Subcutaneous adipose tissue (tissue), 4 donors: ENCODE results near the gene PSMB10. TPM values are rescaled to one million over a fixed set of nuclear protein-coding genes. Genes with fewer than 3 reads are reported as not detected.

Source experiments
- CTCF ChIP-seq: fragments of 450-650 bp; IDR thresholded peaks from one replicate; pipeline ENCODE4 v1.5.1; 2016; ENCODE audit warnings: low read depth, mild to moderate bottlenecking, control low read depth, antibody characterized with exemption, moderate library complexity
- total RNA-seq, 4 donors: library from RNA; depleted of rRNA; stranded (reverse); fragments of >200 nt; gene quantifications; one replicate each; pipeline ENCODE4 v1.1.0, GENCODE V29; 2016

The PSMB10 gene
- 10 to 100 TPM; 10.3 to 45.8 (median 39.9) TPM for total RNA-seq

- TF ChIP-seq CTCF: no peak
Observed at GRCh38 chr16:67936124-67936879, at the start of gene PSMB10. TSS of gene PSMB10 (minus strand) at chr16:67936850. CDS start at chr16:67936749, 101 bp downstream.

- TF ChIP-seq CTCF: no peak
Observed at GRCh38 chr16:67982011-67982696, 45.5 kb upstream of the PSMB10 start.

- no peak for TF ChIP-seq CTCF
Observed at GRCh38 chr16:67979955-67980678, 43.5 kb upstream of the PSMB10 start, which contains the start of gene DPEP3. TSS of gene DPEP3 (minus strand) at chr16:67980499. CDS start at chr16:67980380, 119 bp downstream.

- TF ChIP-seq CTCF: no peak
Observed at GRCh38 chr16:67977469-67978227, 41.0 kb upstream of the PSMB10 start.

GRCh38 chr16:67977005-67977404 is 40.4 kb upstream of the PSMB10 start:
- TF ChIP-seq CTCF: no peak

GRCh38 chr16:67976205-67976604 is 39.6 kb upstream of the PSMB10 start:
- no peak for TF ChIP-seq CTCF
